ENCODE measurements around the gene GABARAP. TPM values are rescaled to one million over a fixed set of nuclear protein-coding genes. Genes with fewer than 3 reads are reported as not detected.
A peak's percentile ranks its signal among the peaks of the same experiment; 100 is the strongest.

The GABARAP gene
- total RNA-seq, 1 donor from 2014 or later, result 587 TPM

DNA sequence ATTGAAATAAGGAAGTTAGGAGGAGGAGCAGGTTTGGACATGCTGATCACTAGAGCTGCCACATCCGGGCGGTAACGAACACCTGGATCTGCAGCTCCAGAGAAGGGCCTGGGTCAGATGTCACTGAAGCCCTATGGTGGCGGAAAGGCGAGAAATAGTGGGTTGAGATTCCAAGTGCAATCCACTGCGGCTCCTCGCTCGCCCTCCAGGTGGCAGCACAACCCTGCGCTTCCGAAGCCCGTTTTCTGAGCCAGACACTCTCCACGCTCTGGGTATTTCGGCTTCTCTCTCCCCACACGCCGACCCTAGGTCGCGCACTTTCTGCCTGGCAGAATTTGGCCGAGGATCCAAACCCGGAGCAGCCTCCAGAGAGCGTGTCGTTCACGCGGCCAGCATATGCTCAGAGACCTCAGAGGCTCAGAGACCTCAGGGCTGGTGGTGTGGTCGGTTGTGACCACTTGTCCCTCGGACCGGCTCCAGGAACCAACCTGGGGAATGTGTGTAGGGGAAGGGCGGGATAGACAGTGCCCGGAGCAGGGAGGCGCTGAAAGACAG, 38.3 kb upstream of the GABARAP start:
- DNase-seq, result peak; percentile 86
- TF ChIP-seq, protein P1, sequence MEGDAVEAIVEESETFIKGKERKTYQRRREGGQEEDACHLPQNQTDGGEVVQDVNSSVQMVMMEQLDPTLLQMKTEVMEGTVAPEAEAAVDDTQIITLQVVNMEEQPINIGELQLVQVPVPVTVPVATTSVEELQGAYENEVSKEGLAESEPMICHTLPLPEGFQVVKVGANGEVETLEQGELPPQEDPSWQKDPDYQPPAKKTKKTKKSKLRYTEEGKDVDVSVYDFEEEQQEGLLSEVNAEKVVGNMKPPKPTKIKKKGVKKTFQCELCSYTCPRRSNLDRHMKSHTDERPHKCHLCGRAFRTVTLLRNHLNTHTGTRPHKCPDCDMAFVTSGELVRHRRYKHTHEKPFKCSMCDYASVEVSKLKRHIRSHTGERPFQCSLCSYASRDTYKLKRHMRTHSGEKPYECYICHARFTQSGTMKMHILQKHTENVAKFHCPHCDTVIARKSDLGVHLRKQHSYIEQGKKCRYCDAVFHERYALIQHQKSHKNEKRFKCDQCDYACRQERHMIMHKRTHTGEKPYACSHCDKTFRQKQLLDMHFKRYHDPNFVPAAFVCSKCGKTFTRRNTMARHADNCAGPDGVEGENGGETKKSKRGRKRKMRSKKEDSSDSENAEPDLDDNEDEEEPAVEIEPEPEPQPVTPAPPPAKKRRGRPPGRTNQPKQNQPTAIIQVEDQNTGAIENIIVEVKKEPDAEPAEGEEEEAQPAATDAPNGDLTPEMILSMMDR (IDR thresholded peaks at IDR 0.05), result peak; percentile 96
- H3K36me3 ChIP-seq, result no peaks in the 10 kb centered on the region
- intact Hi-C loops (cut with DNase I), result no loop called here
- peaks cover 12% of the 10 kb centered on the region for H3K27me3 ChIP-seq (ENCODE audit: low read depth)
- ATAC-seq, result peak; percentile 88 to 93
- H3K27ac ChIP-seq, result peak overlapping the region; percentile 70
- peaks cover 27% of the 10 kb centered on the region for H3K4me1 ChIP-seq
- H3K9me3 ChIP-seq, result no peaks in the 10 kb centered on the region
- peak overlapping the region; percentile 52 for H3K4me3 ChIP-seq

DNA sequence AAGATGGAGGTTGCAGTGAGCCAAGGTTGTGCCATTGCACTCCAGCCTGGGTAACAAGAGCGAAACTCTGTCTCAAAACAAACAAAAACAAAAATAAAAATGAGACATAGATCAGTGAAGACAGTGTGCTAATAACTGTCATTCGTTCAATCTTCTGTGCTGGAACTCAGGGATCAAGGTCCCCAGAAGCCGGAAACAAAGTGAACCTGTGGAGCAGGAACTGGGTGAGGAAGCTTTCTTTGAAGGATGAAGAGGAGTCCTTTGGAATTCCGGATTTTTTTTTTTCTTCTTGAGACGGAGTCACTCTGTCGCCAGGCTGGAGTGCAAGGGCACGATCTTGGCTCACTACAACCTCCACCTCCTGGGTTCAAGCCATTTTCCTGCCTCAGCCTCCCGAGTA, 37.2 kb upstream of the GABARAP start:
- peaks cover 27% of the 10 kb centered on the region for H3K4me1 ChIP-seq
- peaks cover 12% of the 10 kb centered on the region for H3K27me3 ChIP-seq (ENCODE audit: low read depth)
- DNase-seq, result no peak
- H3K27ac ChIP-seq, result no peak overlapping the region
- no peaks in the 10 kb centered on the region for H3K36me3 ChIP-seq
- TF ChIP-seq, protein P1 (IDR thresholded peaks at IDR 0.05), result no peak
- ATAC-seq, result no peak
- intact Hi-C loops (cut with DNase I), result no loop called here
- no peaks in the 10 kb centered on the region for H3K9me3 ChIP-seq
- H3K4me3 ChIP-seq, result no peak overlapping the region

DNA sequence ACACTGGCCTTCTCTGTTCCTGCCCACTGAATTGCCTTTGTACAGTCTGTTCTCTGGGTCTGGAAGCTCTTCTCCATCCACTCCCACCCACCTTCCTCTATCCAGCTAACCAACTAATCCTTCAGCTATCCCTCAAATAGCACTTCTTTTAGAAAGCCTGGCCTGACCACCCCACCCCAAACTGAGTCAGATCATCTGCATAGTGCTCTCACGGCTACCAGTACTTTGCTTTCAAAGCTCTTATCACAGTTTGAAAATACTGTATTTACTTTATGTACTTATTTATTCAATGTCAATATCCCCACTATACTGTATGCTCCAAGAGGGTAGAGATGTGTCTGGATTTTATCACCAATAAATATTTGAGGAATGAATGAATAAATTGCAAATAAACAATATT, 24.5 kb upstream of the GABARAP start:
- DNase-seq (no peak), ATAC-seq (no peak)
- peaks cover 22% of the 10 kb centered on the region for H3K4me1 ChIP-seq
- intact Hi-C loops (cut with DNase I), result no loop called here
- H3K4me3 ChIP-seq, result no peak overlapping the region
- no peak overlapping the region for H3K27ac ChIP-seq
- TF ChIP-seq, protein P1 (IDR thresholded peaks at IDR 0.05), result no peak
- peaks cover 13% of the 10 kb centered on the region for H3K27me3 ChIP-seq (ENCODE audit: low read depth)
- H3K9me3 ChIP-seq, result no peaks in the 10 kb centered on the region
- no peaks in the 10 kb centered on the region for H3K36me3 ChIP-seq

DNA sequence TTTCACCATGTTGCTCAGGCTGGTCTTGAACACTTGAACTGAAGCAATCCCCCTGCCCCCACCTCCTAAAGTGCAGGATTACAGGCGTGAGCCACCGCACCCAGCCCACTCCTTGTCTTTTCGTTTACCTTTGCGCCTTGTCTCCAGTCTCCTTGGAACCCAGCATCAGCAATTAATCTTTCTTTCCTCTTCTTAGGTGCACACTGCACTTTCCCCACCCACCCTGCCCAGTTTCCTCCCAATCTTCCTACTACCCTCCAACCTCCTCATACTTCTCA, 21.5 kb upstream of the GABARAP start:
- Histone ChIP-seq H3K27me3 (ENCODE audit: low read depth) (peaks cover 21% of the 10 kb centered on the region), H3K4me1 (peaks cover 48% of the 10 kb centered on the region), H3K4me3 (peak overlapping the region; percentile 67), H3K36me3 (peaks cover 5% of the 10 kb centered on the region), H3K27ac (peak overlapping the region; percentile 88), H3K9me3 (no peaks in the 10 kb centered on the region)
- TF ChIP-seq, protein P1 (IDR thresholded peaks at IDR 0.05), result no peak
- no peak for DNase-seq
- intact Hi-C loops (cut with DNase I), result no loop called here
- ATAC-seq, result no peak

DNA sequence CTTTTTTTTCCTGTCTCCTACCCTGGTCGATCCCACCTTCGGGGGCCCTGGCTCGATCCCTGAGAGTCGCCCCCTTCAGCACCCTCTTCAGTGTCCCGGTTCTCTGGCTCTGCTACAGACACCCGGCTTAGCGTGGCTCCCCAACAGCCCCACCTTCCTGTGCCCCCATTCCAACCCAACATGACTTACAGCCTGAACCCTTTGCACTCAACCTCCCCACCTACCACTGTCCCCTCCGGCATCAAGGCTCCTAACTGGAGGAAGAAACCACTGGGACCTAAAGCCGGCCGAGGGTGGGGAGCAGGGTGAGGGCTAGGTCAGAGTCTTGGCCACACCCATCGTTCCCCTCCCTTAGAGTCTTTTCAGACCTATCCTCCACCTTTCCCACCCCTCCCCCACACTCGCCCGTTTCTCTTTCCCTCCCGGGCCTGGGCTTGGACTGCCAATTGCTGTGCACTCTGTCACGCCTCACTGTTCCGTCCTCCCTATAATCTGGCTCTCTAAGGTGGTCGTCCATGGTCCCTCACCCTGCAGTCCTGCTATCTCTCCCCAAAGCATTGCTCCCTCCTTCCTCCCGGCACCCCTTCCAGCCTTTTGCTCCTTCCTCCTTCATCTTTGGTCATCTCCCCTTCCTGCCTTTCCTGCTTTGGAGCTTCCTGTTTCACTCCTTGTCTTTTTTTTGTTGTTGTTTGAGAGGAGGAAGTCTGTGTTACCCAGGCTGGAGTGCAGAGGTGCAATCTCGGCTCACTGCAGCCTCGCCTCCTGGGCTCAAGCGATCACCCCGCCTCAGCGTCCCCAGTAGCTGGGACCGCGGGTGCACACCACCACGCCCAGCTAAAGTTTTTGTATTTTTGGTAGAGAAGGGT, 20.9 kb upstream of the GABARAP start:
- intact Hi-C loops (cut with DNase I), result no loop called here
- peak; percentile 82 for DNase-seq
- Histone ChIP-seq H3K9me3 (no peaks in the 10 kb centered on the region), H3K27me3 (ENCODE audit: low read depth) (peaks cover 21% of the 10 kb centered on the region), H3K36me3 (peaks cover 10% of the 10 kb centered on the region), H3K27ac (peak overlapping the region; percentile 88), H3K4me3 (peak overlapping the region; percentile 67), H3K4me1 (peaks cover 52% of the 10 kb centered on the region)
- TF ChIP-seq, protein P1 (IDR thresholded peaks at IDR 0.05), result no peak
- peak; percentile 53 to 59 for ATAC-seq

All from lower lobe of right lung (tissue), 2 donors.